ENCODE data around the gene CHIT1.

Gene CHIT1

DNA sequence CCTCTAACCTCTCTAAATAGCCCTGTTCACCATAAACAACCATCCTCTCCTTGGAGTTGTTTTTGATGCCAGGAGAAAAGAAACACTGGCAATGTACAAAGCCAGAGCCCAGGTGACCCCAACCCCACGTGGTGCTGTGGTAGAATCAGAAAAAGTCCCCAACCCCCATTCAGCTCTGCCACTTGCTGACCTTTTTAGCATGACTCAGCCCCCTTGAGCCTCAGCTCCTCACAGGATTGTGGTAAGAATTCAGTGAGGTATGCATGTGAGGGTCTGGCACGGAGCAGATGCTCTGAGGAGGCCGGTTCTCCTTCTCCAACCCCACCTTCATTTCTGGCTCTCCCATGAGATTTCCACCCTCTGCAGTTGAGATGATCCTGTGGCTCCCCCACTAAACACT lies 31.8 kb downstream of the CHIT1 start:
- Histone ChIP-seq H3K9ac (no peak overlapping the region), H3K4me2 (peak overlapping the region in 8 of 11 experiments; percentile 12 to 60 (median 36); a peak in 13 of 22 replicates), H3K27me3 (no peaks in the 10 kb centered on the region), H3K4me1 (peaks cover 19 to 59% (median 38%) of the 10 kb centered on the region in 10 experiments; a peak in 19 of 20 replicates), H4K20me1 (no peaks in the 10 kb centered on the region), H3K36me3 (no peaks in the 10 kb centered on the region), H3K27ac (no peak overlapping the region), H3K9me3 (replicated peaks in 1 of 11) (no peaks in the 10 kb centered on the region), H3K4me3 (no peak overlapping the region)
- TF ChIP-seq Cebpa-rat (IDR thresholded peaks at IDR 0.05), result no peak

DNA sequence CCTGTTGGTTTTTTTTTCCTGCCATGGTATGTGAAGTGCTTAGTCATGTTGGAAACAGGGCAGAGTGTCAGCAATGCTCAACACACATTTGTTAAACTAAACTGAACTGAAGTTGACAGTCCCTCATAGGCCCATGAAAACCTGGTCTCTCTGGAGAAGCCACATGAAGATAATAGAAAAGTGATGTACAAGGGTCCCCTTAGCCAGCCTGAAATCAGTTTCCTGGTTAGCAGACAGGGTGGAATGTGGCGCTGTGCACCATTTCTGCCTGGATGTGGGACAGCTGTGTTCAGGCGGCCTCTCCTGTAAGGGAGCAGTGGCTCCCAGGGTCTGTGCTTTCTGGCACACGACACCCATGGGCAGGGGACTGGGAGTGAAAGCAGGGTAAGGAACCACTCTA lies 33.1 kb downstream of the CHIT1 start:
- no peak for TF ChIP-seq Cebpa-rat (IDR thresholded peaks at IDR 0.05)
- Histone ChIP-seq H3K9me3 (replicated peaks in 1 of 11) (no peaks in the 10 kb centered on the region), H3K4me1 (peaks cover 19 to 46% (median 29%) of the 10 kb centered on the region in 10 experiments; a peak in 19 of 20 replicates), H3K4me3 (no peak overlapping the region), H3K9ac (no peak overlapping the region), H4K20me1 (no peaks in the 10 kb centered on the region), H3K27ac (no peak overlapping the region), H3K36me3 (no peaks in the 10 kb centered on the region), H3K27me3 (no peaks in the 10 kb centered on the region), H3K4me2 (peak overlapping the region in 2 of 11 experiments; percentile 10 to 25; a peak in 3 of 22 replicates)

DNA sequence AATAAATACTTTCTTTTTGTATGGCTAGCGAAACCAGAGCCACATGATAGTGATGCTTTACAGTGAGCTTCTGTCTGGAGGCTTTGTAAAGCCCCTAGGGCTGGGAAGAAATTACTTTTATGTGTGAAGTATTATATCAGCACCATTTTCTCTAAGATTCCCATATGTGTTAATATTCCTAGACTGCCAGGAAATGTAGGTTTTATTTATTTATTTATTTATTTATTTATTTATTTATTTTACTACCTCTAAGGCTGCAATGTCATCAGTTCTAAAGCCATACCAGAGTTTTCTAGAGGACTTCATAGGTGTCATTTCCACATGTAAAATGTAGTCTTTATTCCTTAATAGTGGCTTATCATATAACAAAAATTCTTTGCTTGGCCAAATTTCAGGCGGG lies 38.5 kb downstream of the CHIT1 start:
- H3K9ac ChIP-seq, result no peak overlapping the region
- H3K27me3 ChIP-seq, result no peaks in the 10 kb centered on the region
- no peak overlapping the region for H3K4me3 ChIP-seq
- H3K4me1 ChIP-seq, result peaks cover 16 to 42% (median 26%) of the 10 kb centered on the region in 10 experiments
- no peaks in the 10 kb centered on the region for H3K9me3 ChIP-seq (replicated peaks in 1 of 11)
- no peaks in the 10 kb centered on the region for H3K36me3 ChIP-seq
- H3K4me2 ChIP-seq, result peak overlapping the region in 1 of 11 experiments; percentile 16; a peak in 1 of 22 replicates
- no peak overlapping the region for H3K27ac ChIP-seq
- no peaks in the 10 kb centered on the region for H4K20me1 ChIP-seq
- no peak for TF ChIP-seq Cebpa-rat (IDR thresholded peaks at IDR 0.05)

DNA sequence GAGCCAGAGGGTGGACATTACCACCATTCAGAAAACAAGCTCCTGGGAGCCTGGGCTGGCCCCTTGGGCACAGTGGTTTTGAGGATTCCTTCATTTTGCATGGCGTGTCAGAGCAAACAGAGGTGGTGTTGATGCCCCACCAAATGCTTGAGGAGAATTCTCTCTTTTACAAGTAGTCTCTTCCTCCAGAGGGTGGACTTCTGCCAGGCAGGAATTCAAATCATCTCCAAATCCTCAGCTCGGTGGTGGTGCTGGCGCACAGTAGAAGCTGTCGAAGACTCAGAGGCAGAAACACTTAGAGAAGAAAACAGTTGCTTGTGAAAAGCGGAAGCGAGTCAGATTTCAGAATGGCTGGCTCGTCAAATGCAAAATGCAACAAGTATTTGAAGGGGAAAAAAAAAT lies 39.5 kb downstream of the CHIT1 start:
- peaks cover 24 to 52% (median 33%) of the 10 kb centered on the region in 10 experiments for H3K4me1 ChIP-seq
- H4K20me1 ChIP-seq, result no peaks in the 10 kb centered on the region
- peak overlapping the region in 3 of 11 experiments; percentile 4 to 29 (median 15); a peak in 2 of 22 replicates for H3K4me2 ChIP-seq
- H3K27me3 ChIP-seq, result no peaks in the 10 kb centered on the region
- no peak overlapping the region for H3K27ac ChIP-seq
- no peak overlapping the region for H3K4me3 ChIP-seq
- no peaks in the 10 kb centered on the region for H3K9me3 ChIP-seq (replicated peaks in 1 of 11)
- H3K36me3 ChIP-seq, result no peaks in the 10 kb centered on the region
- no peak overlapping the region for H3K9ac ChIP-seq
- no peak for TF ChIP-seq Cebpa-rat (IDR thresholded peaks at IDR 0.05)

DNA sequence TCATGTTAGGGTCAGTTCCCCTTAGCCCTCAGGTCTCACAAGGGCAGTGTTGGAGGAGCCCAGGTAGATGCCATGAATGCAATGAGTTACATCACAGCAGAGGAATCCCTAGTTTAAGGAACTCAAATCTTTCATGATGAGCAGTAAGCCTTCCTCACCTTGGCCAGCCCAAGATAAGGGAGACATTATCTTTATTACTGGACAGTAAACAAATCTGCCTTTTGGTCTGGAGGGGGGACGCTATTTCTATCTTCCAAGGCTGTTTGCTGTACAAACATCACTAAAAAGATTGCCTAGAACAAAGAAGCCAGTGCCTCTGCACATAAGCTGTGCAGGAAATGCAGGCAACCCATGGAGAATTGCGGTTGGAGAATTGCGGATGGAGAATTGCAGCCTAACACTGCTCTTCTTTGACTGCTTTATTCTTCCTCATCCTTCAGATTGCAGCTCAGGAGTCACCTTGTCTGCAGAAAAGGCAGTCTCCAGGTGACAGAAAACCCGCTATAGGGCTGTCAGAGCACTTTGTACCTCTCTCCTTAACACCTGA lies 40.7 kb downstream of the CHIT1 start:
- H3K4me3 ChIP-seq, result no peak overlapping the region
- H3K27me3 ChIP-seq, result no peaks in the 10 kb centered on the region
- H3K36me3 ChIP-seq, result no peaks in the 10 kb centered on the region
- no peak overlapping the region for H3K9ac ChIP-seq
- no peak overlapping the region for H3K27ac ChIP-seq
- H3K4me1 ChIP-seq, result peaks cover 24 to 55% (median 33%) of the 10 kb centered on the region in 10 experiments
- H3K4me2 ChIP-seq, result peak overlapping the region in 1 of 11 experiments; percentile 79; a peak in 1 of 22 replicates
- H4K20me1 ChIP-seq, result no peaks in the 10 kb centered on the region
- TF ChIP-seq Cebpa-rat (IDR thresholded peaks at IDR 0.05), result no peak
- no peaks in the 10 kb centered on the region for H3K9me3 ChIP-seq (replicated peaks in 1 of 11)

DNA sequence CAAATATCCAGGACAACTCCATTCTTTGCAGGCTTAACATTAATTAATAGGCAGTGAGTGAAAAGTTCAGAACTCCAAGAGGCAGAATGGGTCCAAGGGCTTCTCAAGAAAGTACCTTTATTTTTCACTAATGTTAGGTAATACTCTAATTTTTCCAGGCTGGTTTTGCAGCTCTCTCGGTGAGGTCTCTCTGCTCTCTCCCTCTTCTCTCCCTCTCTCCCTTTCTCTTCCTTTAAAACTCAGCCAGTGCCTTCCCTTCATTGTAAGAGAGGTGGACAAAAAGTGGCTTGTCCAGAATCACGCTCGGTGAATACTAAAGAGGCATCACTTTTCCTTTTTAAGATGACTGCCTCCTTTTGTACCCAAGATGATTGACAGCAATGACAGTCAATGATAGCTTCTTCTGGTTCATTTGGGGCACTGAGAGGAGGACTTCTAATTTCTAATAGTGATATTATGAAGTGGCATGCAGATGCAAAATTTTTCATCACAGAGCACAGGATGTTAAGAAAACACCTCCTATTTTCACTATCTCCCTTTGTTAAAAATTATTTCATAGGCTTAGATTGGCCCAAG lies 41.7 kb downstream of the CHIT1 start:
- TF ChIP-seq Cebpa-rat (IDR thresholded peaks at IDR 0.05), result no peak
- H3K9me3 ChIP-seq (replicated peaks in 1 of 11), result no peaks in the 10 kb centered on the region
- peaks cover 24 to 56% (median 33%) of the 10 kb centered on the region in 10 experiments for H3K4me1 ChIP-seq
- H3K4me3 ChIP-seq, result no peak overlapping the region
- no peaks in the 10 kb centered on the region for H4K20me1 ChIP-seq
- no peaks in the 10 kb centered on the region for H3K36me3 ChIP-seq
- H3K27ac ChIP-seq, result no peak overlapping the region
- H3K9ac ChIP-seq, result no peak overlapping the region
- H3K4me2 ChIP-seq, result peak overlapping the region in 10 of 11 experiments; percentile 53 to 86 (median 71); a peak in 16 of 22 replicates
- H3K27me3 ChIP-seq, result no peaks in the 10 kb centered on the region

DNA sequence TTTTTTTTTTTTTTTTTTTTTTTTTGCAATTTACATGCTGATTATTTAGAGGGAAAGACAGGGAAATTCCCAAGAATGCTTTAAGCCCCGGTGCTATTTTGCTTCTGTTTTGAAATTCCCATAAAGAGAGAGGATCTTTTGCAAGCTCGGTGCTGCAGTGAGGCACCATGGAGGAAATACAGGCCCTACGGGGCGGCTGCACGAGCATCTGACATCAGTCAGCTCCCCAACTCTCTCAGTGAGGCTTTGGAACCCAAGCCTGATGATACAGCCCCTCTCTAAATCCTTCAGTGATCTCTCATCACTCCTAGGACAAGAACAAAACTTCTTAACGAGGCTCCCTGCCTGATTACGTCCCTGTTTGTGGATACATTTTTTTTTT lies 42.2 kb downstream of the CHIT1 start:
- peak overlapping the region; percentile 53 to 86 (median 71) for H3K4me2 ChIP-seq
- H3K36me3 ChIP-seq, result no peaks in the 10 kb centered on the region
- H4K20me1 ChIP-seq, result no peaks in the 10 kb centered on the region
- no peak overlapping the region for H3K9ac ChIP-seq
- H3K4me3 ChIP-seq, result no peak overlapping the region
- H3K9me3 ChIP-seq (replicated peaks in 1 of 11), result no peaks in the 10 kb centered on the region
- H3K27me3 ChIP-seq, result no peaks in the 10 kb centered on the region
- peaks cover 29 to 61% (median 38%) of the 10 kb centered on the region in 10 experiments for H3K4me1 ChIP-seq
- no peak overlapping the region for H3K27ac ChIP-seq
- no peak for TF ChIP-seq Cebpa-rat (IDR thresholded peaks at IDR 0.05)

DNA sequence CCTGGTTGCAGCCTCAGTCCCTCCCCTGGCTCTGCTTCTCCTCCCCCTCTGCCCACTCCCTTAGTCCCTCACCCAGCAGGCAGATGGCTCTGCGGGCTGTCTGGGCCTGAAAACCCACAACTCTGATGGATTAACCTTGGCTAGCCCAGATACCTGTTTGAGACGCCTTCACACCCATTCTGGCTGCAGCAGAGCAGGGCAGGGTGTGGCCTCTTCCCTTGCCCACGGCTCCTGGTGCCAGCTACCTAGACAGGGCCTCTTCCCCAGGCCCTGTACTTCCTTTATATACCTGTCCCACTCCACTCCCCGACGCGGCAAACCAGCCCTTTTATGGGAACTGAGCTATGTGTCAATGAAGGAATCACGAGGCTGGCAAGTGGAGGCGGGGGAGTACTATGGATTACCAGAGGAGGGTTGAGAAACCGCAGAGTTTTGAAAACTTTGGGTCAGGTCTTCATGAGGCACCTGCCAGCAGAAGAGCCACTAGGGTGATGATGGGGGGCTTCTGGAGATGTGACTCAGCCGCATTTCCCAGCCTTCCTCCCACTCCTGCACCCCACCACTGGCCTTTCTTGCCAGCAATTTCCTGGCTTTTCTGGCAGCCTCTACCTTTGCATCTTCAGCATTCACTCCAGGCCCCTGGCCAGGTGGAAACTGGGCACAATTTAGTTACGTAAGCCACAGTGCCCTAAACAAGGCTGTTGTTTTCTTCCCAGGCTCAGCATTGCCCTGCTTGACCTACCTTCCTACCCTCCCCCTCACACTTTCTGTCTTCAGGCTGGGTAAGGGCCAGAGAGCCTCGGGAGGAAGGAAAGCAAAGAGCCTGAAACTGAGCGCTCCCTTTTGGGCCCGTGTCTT lies 42.8 kb downstream of the CHIT1 start, which contains the start of gene CHI3L1:
CHI3L1 (minus strand) TSS at position 259 of the 858 bp plus-strand sequence; CDS start at position 178, 81 bp downstream.
- H3K9me3 ChIP-seq (replicated peaks in 1 of 11), result no peaks in the 10 kb centered on the region
- peak within 1 kb of the TSS; percentile 53 to 86 (median 71) for H3K4me2 ChIP-seq
- no peak within 1 kb of the TSS; a peak in 1 of 20 replicates for H3K4me3 ChIP-seq
- TF ChIP-seq Cebpa-rat (IDR thresholded peaks at IDR 0.05), result no peak
- 0 out of 22 replicates have a peak within 1 kb of the TSS, but pooled peaks of 1 of the 11 experiments have one; percentile 21 for H3K9ac ChIP-seq
- no peak within 1 kb of the TSS for H3K27ac ChIP-seq
- H3K36me3 ChIP-seq, result no peaks in the 10 kb centered on the region
- H3K27me3 ChIP-seq, result no peaks in the 10 kb centered on the region
- no peaks in the 10 kb centered on the region for H4K20me1 ChIP-seq
- H3K4me1 ChIP-seq, result peaks cover 35 to 67% (median 44%) of the 10 kb centered on the region in 10 experiments

DNA sequence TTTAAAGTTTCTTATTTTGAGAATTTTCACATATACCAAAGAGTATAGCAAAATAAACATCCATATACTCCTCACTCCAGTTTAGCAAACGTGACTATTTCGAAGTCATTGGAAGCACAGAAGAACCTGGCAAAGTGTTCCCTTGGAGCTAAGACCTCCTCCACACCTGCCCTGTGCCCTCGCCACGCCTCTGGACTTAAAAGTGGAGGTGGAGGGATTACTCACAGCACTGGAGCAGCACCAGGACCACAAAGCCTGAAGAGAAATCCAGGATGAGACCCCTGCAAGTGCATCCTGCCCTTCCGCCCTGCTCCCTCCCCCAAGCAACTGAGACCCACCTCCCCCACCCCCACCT lies 43.4 kb downstream of the CHIT1 start:
- Histone ChIP-seq H3K36me3 (no peaks in the 10 kb centered on the region), H3K4me2 (peak overlapping the region in 7 of 11 experiments; percentile 21 to 86 (median 44); a peak in 10 of 22 replicates), H4K20me1 (no peaks in the 10 kb centered on the region), H3K4me1 (peaks cover 42 to 73% (median 50%) of the 10 kb centered on the region in 10 experiments), H3K27me3 (no peaks in the 10 kb centered on the region), H3K9me3 (replicated peaks in 1 of 11) (no peaks in the 10 kb centered on the region), H3K27ac (no peak overlapping the region), H3K9ac (no peak overlapping the region), H3K4me3 (no peak overlapping the region; a peak in 1 of 20 replicates)
- TF ChIP-seq Cebpa-rat (IDR thresholded peaks at IDR 0.05), result no peak

Measured in BLaER1 treated with 17β-estradiol and CSF1 and Interleukin-3, amounts not matched to agents 10 nM and 100 nM (cell line).